HepG2 (cell line): ENCODE measurements around the gene KSR1. TPM values are rescaled to one million over a fixed set of nuclear protein-coding genes. Genes with fewer than 3 reads are reported as not detected.

Experiments used
- CBX5 ChIP-seq: sonication (generic); formaldehyde crosslinking; IDR thresholded peaks from 2 replicates; pipeline ENCODE4 v1.4.0; 2020; ENCODE audit warnings: missing genetic modification reagents, borderline replicate concordance
- EP300 ChIP-seq, 3 experiments: sonication (generic) in 1 of 3; formaldehyde crosslinking in 1 of 3; IDR thresholded peaks; 2 replicates each; pipeline versions ENCODE4 v1.5.1 to v1.6.1; 2011 to 2020; ENCODE audit warnings: low read depth in 2 of 3, low read length in 2 of 3, borderline replicate concordance in 1 of 3, improper control_type of control experiment in 1 of 3, mild to moderate bottlenecking in 1 of 3, missing genetic modification reagents in 1 of 3, moderate library complexity in 1 of 3
- FOXA3 ChIP-seq: IDR thresholded peaks from 2 replicates; pipeline ENCODE4 v1.6.1; 2016; ENCODE audit warnings: missing genetic modification reagents, missing compliant biosample characterization
- KDM5A ChIP-seq: fragments of 200-600 bp; sonication (generic); IDR thresholded peaks from 2 replicates; pipeline ENCODE4 v1.7.0; 2018; ENCODE audit warnings: antibody characterized with exemption, mild to moderate bottlenecking, low read length, borderline replicate concordance
- NCOR1 ChIP-seq: fragments of 200-600 bp; sonication (generic); IDR thresholded peaks from 2 replicates; pipeline ENCODE4 v1.7.0; 2017; ENCODE audit warnings: antibody characterized with exemption, low read length, borderline replicate concordance
- PHF21A ChIP-seq: sonication (generic); formaldehyde crosslinking; IDR thresholded peaks from 2 replicates; pipeline ENCODE4 v1.5.0; 2020; ENCODE audit warnings: mild to moderate bottlenecking, missing genetic modification reagents
- RCOR2 ChIP-seq: IDR thresholded peaks from 2 replicates; pipeline ENCODE4 v1.6.1; 2016; ENCODE audit warnings: missing biosample characterization, missing genetic modification reagents
- ZNF10 ChIP-seq: sonication (generic); formaldehyde crosslinking; IDR thresholded peaks from 2 replicates; pipeline ENCODE4 v1.4.0; 2020; ENCODE audit warnings: mild to moderate bottlenecking, low read depth, missing genetic modification reagents, borderline replicate concordance
- ZSCAN21 ChIP-seq: sonication (generic); formaldehyde crosslinking; IDR thresholded peaks from 2 replicates; pipeline ENCODE4 v1.8.0; 2022; ENCODE audit warnings: mild to moderate bottlenecking, missing genetic modification reagents, moderate library complexity, borderline replicate concordance
- polyA plus RNA-seq, 8 experiments: library from polyadenylated mRNA; depleted of rRNA in 3 of 8; stranded (reverse) in 7 of 8; unstranded in 1 of 8; fragments of >200 nt; fragmentation: Illumina TruSeq in 4 of 8; extraction: Trizol in 4 of 8; gene quantifications; 2 replicates each; pipeline versions ENCODE4 v1.2.1 to v1.2.3, GENCODE V29; 2011 to 2016; ENCODE audit warnings: low read depth in 4 of 8, missing spikeins in 1 of 8, mixed read lengths in 1 of 8; ENCODE audit not compliant: insufficient read depth in 1 of 8
- total RNA-seq, 5 experiments: library from RNA; depleted of rRNA; stranded (reverse); fragments of >200 nt; fragmentation: Illumina TruSeq; extraction: Trizol; gene quantifications; 2 replicates each; pipeline ENCODE4 v1.2.3, GENCODE V29; 2016; ENCODE audit warnings: low read depth in 1 of 5
- TF ChIP-seq, protein P1 (sequence below): sonication (generic); formaldehyde crosslinking; IDR thresholded peaks from 2 replicates; pipeline ENCODE4 v1.8.1; 2023; ENCODE audit warnings: mild to moderate bottlenecking, missing genetic modification reagents
- TF ChIP-seq, protein P2 (sequence below): sonication (generic); formaldehyde crosslinking; IDR thresholded peaks from 2 replicates; pipeline ENCODE4 v1.4.0; 2020; ENCODE audit warnings: missing genetic modification reagents
- TF ChIP-seq, protein P3 (sequence below): sonication (generic); formaldehyde crosslinking; IDR thresholded peaks from 2 replicates; pipeline ENCODE4 v1.5.0; 2020; ENCODE audit warnings: mild to moderate bottlenecking, missing genetic modification reagents, moderate library complexity
- TF ChIP-seq, protein P4 (sequence below): IDR thresholded peaks from 2 replicates; pipeline ENCODE4 v1.6.1; 2016; ENCODE audit warnings: low read depth
- TF ChIP-seq, protein P5 (sequence below): sonication (generic); formaldehyde crosslinking; conservative IDR thresholded peaks from 2 replicates; pipeline ENCODE4 v1.4.0; 2020; ENCODE audit warnings: mild to moderate bottlenecking, missing genetic modification reagents, moderate library complexity

Gene KSR1
- total and polyA plus RNA-seq, 2 of the 13 experiments (the other 11 are each of a cell fraction or from before 2014, with no cell fraction given) = 10.1 to 16.6 TPM

DNA sequence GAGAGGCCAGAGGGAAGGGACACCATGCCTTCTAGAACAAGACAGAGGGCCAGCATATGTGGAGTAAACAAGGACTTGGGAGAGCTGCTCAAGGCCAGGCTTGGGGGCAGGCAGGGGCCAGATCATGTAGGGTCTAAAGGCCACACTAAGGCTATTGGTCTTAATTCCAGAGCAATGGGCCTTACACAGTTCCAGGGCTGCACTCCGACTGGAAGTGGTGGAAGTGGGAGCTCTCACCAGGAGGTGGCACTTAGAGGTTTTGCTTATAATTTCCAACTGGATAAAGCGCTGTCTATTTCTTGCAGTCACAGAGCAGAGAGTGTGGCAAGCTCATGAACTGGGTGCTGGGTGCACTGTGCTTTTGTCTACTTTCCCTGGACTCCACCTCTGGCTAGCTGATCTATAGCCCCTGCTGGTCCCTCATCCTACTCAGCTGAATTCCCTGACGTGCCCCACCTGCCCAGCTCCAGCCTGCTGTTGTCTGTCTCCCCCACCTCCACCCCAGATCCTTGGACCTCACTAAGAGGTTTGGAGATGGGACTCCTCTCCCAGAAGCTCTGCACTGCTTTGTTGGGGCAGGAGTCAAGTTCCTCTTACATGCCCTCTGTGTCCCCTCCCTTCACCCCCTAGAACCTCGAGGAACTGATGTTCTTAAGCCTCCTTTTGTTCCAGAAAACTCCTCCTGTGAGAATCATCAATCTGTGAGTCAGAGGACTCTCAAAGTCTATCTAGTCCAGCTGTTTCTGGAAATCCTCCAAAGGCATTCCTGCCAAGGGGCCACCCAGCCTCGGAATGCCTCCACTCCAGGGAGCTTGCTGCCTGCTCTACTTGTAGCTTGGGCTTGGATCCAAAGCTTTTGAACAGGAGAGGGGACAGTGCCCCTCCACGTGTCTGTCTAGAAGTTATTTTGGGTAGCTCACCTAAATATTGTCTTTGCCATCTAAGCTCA lies 48.1 kb upstream of the KSR1 start (continued):
- TF ChIP-seq ZSCAN21 = no peak
- TF ChIP-seq, protein P1, sequence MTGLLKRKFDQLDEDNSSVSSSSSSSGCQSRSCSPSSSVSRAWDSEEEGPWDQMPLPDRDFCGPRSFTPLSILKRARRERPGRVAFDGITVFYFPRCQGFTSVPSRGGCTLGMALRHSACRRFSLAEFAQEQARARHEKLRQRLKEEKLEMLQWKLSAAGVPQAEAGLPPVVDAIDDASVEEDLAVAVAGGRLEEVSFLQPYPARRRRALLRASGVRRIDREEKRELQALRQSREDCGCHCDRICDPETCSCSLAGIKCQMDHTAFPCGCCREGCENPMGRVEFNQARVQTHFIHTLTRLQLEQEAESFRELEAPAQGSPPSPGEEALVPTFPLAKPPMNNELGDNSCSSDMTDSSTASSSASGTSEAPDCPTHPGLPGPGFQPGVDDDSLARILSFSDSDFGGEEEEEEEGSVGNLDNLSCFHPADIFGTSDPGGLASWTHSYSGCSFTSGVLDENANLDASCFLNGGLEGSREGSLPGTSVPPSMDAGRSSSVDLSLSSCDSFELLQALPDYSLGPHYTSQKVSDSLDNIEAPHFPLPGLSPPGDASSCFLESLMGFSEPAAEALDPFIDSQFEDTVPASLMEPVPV (CRISPR knock-in tag) = no peak
- no peak for TF ChIP-seq RCOR2 (CRISPR knock-in tag)
- no peak for TF ChIP-seq PHF21A
- TF ChIP-seq, protein P2, sequence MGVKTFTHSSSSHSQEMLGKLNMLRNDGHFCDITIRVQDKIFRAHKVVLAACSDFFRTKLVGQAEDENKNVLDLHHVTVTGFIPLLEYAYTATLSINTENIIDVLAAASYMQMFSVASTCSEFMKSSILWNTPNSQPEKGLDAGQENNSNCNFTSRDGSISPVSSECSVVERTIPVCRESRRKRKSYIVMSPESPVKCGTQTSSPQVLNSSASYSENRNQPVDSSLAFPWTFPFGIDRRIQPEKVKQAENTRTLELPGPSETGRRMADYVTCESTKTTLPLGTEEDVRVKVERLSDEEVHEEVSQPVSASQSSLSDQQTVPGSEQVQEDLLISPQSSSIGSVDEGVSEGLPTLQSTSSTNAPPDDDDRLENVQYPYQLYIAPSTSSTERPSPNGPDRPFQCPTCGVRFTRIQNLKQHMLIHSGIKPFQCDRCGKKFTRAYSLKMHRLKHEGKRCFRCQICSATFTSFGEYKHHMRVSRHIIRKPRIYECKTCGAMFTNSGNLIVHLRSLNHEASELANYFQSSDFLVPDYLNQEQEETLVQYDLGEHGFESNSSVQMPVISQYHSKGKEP (CRISPR knock-in tag) = no peak
- TF ChIP-seq EP300 (IDR thresholded peaks at IDR 0.05; ENCODE audit: low read depth in 2 of 2, low read length in 2 of 2) = no peak
- TF ChIP-seq EP300 (CRISPR knock-in tag; IDR thresholded peaks at IDR 0.05; ENCODE audit: borderline replicate concordance) = no peak
- TF ChIP-seq, protein P3, sequence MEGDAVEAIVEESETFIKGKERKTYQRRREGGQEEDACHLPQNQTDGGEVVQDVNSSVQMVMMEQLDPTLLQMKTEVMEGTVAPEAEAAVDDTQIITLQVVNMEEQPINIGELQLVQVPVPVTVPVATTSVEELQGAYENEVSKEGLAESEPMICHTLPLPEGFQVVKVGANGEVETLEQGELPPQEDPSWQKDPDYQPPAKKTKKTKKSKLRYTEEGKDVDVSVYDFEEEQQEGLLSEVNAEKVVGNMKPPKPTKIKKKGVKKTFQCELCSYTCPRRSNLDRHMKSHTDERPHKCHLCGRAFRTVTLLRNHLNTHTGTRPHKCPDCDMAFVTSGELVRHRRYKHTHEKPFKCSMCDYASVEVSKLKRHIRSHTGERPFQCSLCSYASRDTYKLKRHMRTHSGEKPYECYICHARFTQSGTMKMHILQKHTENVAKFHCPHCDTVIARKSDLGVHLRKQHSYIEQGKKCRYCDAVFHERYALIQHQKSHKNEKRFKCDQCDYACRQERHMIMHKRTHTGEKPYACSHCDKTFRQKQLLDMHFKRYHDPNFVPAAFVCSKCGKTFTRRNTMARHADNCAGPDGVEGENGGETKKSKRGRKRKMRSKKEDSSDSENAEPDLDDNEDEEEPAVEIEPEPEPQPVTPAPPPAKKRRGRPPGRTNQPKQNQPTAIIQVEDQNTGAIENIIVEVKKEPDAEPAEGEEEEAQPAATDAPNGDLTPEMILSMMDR (CRISPR knock-in tag) = peak; percentile 21; the same call in 1 of the 2 replicates
- TF ChIP-seq, protein P4, sequence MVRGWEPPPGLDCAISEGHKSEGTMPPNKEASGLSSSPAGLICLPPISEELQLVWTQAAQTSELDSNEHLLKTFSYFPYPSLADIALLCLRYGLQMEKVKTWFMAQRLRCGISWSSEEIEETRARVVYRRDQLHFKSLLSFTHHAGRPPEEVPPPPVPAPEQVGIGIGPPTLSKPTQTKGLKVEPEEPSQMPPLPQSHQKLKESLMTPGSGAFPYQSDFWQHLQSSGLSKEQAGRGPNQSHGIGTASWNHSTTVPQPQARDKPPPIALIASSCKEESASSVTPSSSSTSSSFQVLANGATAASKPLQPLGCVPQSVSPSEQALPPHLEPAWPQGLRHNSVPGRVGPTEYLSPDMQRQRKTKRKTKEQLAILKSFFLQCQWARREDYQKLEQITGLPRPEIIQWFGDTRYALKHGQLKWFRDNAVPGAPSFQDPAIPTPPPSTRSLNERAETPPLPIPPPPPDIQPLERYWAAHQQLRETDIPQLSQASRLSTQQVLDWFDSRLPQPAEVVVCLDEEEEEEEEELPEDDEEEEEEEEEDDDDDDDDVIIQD = no peak
- TF ChIP-seq, protein P5, sequence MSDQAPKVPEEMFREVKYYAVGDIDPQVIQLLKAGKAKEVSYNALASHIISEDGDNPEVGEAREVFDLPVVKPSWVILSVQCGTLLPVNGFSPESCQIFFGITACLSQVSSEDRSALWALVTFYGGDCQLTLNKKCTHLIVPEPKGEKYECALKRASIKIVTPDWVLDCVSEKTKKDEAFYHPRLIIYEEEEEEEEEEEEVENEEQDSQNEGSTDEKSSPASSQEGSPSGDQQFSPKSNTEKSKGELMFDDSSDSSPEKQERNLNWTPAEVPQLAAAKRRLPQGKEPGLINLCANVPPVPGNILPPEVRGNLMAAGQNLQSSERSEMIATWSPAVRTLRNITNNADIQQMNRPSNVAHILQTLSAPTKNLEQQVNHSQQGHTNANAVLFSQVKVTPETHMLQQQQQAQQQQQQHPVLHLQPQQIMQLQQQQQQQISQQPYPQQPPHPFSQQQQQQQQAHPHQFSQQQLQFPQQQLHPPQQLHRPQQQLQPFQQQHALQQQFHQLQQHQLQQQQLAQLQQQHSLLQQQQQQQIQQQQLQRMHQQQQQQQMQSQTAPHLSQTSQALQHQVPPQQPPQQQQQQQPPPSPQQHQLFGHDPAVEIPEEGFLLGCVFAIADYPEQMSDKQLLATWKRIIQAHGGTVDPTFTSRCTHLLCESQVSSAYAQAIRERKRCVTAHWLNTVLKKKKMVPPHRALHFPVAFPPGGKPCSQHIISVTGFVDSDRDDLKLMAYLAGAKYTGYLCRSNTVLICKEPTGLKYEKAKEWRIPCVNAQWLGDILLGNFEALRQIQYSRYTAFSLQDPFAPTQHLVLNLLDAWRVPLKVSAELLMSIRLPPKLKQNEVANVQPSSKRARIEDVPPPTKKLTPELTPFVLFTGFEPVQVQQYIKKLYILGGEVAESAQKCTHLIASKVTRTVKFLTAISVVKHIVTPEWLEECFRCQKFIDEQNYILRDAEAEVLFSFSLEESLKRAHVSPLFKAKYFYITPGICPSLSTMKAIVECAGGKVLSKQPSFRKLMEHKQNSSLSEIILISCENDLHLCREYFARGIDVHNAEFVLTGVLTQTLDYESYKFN (CRISPR knock-in tag) = 0 out of 2 replicates have a peak, but pooled peaks have one; percentile 12
- no peak for TF ChIP-seq CBX5 (CRISPR knock-in tag)
- no peak for TF ChIP-seq KDM5A
- no peak for TF ChIP-seq ZNF10 (CRISPR knock-in tag)
- peak; percentile 20; the same call in 1 of the 2 replicates for TF ChIP-seq FOXA3
- no peak for TF ChIP-seq NCOR1
